Activated T-helper 1 cell treated with anti-CD3 and anti-CD28 coated beads, Interleukin-12 subunit alpha, Interleukin-12 subunit beta, Interleukin-2, Interleukin-4 antibody, amounts not matched to agents 30 ng/mL and 10 ng/mL and 1 ng/mL, durations not matched to agents 14 hours and 24 hours and 36 hours (primary cell): ENCODE results near the gene CEP112. TPM values are rescaled to one million over a fixed set of nuclear protein-coding genes. Genes with fewer than 3 reads are reported as not detected.
"Not testable (repeated sequence)": the region's sequence is repeated elsewhere in the genome, so short reads cannot be mapped to it uniquely, and the experiment has no call there.

Experiments used
- DNase-seq: peaks from one replicate; pipeline ENCODE4 v3.0.0; 2021; ENCODE audit warnings: low spot score
- H3K27ac Mint-ChIP-seq: one replicate; pipeline ENCODE4 v1.8.0; 2021; ENCODE audit warnings: mild to moderate bottlenecking, mixed read lengths
- H3K27me3 Mint-ChIP-seq: one replicate; pipeline ENCODE4 v1.8.0; 2022; ENCODE audit warnings: mild to moderate bottlenecking, moderate library complexity, mixed read lengths; ENCODE audit not compliant: insufficient read depth
- H3K36me3 Mint-ChIP-seq: one replicate; pipeline ENCODE4 v1.8.0; 2021; ENCODE audit warnings: low read depth, mixed read lengths
- H3K4me1 Mint-ChIP-seq: one replicate; pipeline ENCODE4 v1.8.0; 2021; ENCODE audit warnings: low read depth, mixed read lengths
- H3K4me3 Mint-ChIP-seq: one replicate; pipeline ENCODE4 v1.8.0; 2021; ENCODE audit warnings: mild to moderate bottlenecking, moderate library complexity, mixed read lengths
- H3K9me3 Mint-ChIP-seq: one replicate; pipeline ENCODE4 v1.8.0; 2021; ENCODE audit warnings: mixed read lengths
- intact Hi-C: fragments of 100-400 bp; cut with micrococcal nuclease; formaldehyde crosslinking; loops from one replicate; pipeline ENCODE4 v1.15.1; 2024
- total RNA-seq: library from RNA; stranded (reverse); gene quantifications from 2 replicates; pipeline ENCODE4 v1.2.3, GENCODE V29; 2022

CEP112 gene
- total RNA-seq, 1 donor from 2014 or later: 1.7 TPM

DNA sequence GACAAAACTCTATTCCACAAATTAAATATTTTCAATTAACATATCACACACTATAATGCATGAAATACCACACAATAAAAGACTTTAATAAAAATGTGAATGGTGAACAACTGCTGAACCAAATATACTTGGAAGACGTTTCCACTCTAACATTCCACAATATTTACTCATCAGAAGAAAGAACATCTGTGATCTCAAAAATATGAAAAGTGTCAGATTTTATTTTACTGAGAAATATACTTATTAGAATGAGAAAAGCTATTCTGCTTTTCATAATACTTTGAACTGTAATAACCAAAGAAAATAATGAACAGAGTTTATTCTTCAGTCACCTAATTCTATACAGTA, 448.7 kb downstream of the CEP112 start:
- intact Hi-C loops: no loop called here
- peaks cover 2% of the 10 kb centered on the region for H3K27me3 Mint-ChIP-seq
- no peaks in the 10 kb centered on the region for H3K4me1 Mint-ChIP-seq

DNA sequence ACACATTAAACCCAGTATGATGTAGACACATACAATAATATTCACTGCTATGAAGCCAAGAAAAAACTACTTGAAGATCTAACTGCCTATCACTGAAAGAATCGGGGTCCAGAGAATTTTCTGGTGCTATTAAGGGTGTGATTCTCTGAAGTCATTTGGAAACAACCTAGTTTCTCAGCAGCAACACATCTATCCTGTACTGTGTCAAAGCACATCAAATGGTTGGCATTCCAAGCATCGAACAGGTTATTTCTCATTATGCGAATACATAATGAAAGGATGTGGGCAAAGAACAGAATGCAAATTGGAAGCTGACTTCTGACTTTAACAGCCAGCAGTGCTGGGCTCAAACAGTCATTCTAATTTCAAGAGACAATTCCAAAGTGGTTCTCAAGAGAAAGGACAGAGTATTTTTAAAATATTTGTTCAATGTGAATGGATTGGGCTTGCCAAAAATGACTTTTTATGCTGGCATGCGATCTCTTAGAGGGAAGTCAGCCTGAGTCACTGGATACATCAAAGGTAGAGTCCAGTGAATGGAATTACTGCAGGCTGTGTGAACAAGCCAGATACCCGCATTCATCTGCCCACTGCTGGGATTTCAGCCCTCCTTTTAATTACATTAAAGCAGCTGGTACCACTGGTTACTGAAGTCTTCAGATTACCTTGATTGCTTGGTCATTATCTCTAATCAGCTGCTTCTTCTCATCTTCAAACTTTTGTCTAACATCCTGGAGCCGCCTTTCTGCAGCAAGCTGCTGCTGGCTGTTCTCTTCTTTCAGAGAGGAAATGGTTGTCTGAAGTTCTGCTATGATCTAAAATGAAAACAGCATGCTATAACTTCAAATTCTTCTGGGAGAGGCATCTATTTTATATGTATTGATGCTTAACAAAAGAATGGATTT, 449.3 kb downstream of the CEP112 start:
- no peak overlapping the region for H3K27ac Mint-ChIP-seq
- no peaks in the 10 kb centered on the region for H3K36me3 Mint-ChIP-seq
- no peaks in the 10 kb centered on the region for H3K27me3 Mint-ChIP-seq
- no peak for DNase-seq
- H3K4me3 Mint-ChIP-seq: no peak overlapping the region
- intact Hi-C loops: no loop called here
- H3K4me1 Mint-ChIP-seq: no peaks in the 10 kb centered on the region
- peaks cover 3% of the 10 kb centered on the region for H3K9me3 Mint-ChIP-seq

More for the DNA sequence above, 448.7 kb downstream of the CEP112 start:
- Mint-ChIP-seq H3K36me3 (no peaks in the 10 kb centered on the region), H3K9me3 (no peaks in the 10 kb centered on the region), H3K27ac (no peak overlapping the region), H3K4me3 (no peak overlapping the region)
- no peak for DNase-seq

DNA sequence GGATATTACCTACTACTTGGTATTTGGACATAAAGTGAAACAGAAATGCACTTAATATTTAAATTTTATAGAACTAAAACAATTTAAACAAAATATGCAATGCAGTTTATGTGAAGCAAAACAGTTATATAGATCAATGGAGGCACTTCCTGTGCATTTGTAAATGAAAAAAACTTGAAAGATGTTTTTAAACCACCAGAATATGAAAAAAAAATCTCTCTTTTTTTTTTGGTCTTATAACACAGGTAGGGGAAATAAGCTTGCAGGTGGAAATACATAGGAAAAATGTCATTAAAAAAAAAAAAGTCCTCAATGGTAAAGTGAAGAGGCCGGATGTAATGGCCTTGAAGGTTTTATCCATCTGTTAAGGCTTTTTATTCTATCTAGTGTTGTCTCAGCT, 450.2 kb downstream of the CEP112 start:
- no peaks in the 10 kb centered on the region for H3K36me3 Mint-ChIP-seq
- no peak overlapping the region for H3K27ac Mint-ChIP-seq
- H3K4me1 Mint-ChIP-seq: no peaks in the 10 kb centered on the region
- no peak for DNase-seq
- intact Hi-C loops: no loop called here
- H3K9me3 Mint-ChIP-seq: peaks cover 3% of the 10 kb centered on the region
- no peaks in the 10 kb centered on the region for H3K27me3 Mint-ChIP-seq
- no peak overlapping the region for H3K4me3 Mint-ChIP-seq

DNA sequence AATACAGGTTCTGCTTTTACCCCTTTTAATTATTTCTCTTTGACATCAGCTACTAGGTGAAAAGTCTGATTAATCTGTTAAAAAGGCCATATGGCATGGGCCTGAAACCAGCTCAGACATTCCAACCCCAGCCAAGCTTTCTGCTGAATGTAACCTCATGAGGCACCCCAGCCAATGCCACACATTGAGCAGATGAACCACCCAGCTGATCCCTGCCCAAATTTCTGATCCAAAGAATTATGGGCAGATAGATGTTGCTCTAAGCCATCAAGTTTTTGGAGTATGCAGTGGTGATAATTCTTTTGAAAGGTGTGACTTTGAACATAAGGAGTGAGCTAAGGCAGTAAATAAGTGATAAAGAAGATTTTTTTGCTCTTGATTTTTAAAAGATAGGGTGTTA, 452.9 kb downstream of the CEP112 start:
- intact Hi-C loops: no loop called here
- H3K36me3 Mint-ChIP-seq: no peaks in the 10 kb centered on the region
- no peaks in the 10 kb centered on the region for H3K4me1 Mint-ChIP-seq
- H3K27ac Mint-ChIP-seq: no peak overlapping the region
- no peak overlapping the region for H3K4me3 Mint-ChIP-seq
- H3K9me3 Mint-ChIP-seq: peaks cover 3% of the 10 kb centered on the region
- no peak for DNase-seq
- H3K27me3 Mint-ChIP-seq: no peaks in the 10 kb centered on the region

DNA sequence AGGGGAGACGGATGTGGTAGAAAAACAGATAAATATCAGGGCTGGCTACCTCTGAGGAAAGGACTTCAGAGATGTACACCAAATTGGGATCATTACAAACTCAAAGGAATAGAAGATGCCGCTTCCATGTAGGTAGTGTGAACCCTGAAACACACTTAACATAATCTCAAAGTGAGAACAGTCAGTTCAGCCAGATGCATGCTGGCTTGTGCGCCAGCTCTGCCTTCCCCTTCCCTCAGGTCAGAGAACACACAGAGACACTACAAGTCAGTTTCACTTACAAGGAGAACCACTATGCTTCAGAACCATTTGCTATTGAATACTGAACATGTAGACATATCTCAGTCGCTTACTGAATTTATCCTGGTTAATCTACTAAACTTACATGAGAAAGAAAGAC, 454.5 kb downstream of the CEP112 start:
- H3K36me3 Mint-ChIP-seq: no peaks in the 10 kb centered on the region
- DNase-seq: no peak
- H3K4me3 Mint-ChIP-seq: no peak overlapping the region
- intact Hi-C loops: no loop called here
- H3K27me3 Mint-ChIP-seq: no peaks in the 10 kb centered on the region
- no peak overlapping the region for H3K27ac Mint-ChIP-seq
- H3K9me3 Mint-ChIP-seq: peaks cover 3% of the 10 kb centered on the region
- peaks cover 6% of the 10 kb centered on the region for H3K4me1 Mint-ChIP-seq

DNA sequence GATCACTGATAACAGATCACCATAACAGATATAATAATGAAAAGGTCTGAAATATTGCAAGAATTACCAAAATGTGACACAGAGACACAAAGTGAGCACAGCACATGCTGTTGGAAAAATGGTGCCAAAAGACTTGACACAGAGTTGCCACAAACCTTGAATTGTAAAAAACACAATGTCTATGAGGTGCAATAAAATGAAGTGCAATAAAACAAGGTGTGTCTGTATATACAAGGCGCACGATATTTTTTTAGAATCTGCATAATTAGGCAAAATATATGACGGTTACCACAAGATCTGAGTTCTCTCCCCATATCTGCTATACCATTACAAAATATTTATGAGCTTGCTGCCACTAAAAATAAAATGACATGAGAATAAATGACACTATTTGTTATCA, 458.6 kb downstream of the CEP112 start:
- no peak overlapping the region for H3K4me3 Mint-ChIP-seq
- no peak for DNase-seq
- H3K27ac Mint-ChIP-seq: no peak overlapping the region
- H3K36me3 Mint-ChIP-seq: no peaks in the 10 kb centered on the region
- intact Hi-C loops: no loop called here
- no peaks in the 10 kb centered on the region for H3K27me3 Mint-ChIP-seq
- H3K4me1 Mint-ChIP-seq: peaks cover 7% of the 10 kb centered on the region
- H3K9me3 Mint-ChIP-seq: peaks cover 8% of the 10 kb centered on the region

DNA sequence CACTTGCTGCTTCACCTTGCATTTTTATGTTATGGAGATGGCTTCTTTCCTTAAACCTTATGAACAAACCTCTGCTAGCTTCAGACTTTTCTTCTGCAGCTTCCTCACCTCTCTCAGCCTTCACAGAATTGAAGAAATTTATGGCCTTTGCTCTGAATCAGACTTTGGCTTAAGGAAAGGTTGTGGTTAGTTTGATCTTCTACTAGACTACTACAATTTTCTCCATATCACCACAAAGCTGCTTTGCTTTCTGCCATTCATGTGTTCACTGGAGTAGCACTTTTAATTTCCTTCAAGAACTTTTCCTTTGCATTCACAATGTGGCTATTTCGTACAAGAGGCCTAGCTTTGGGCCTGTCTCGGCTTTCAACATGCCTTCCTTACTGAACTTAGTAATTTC, 459.3 kb downstream of the CEP112 start:
- DNase-seq, H3K4me1 Mint-ChIP-seq, H3K27me3 Mint-ChIP-seq, H3K4me3 Mint-ChIP-seq, intact Hi-C loops, H3K36me3 Mint-ChIP-seq, H3K9me3 Mint-ChIP-seq, H3K27ac Mint-ChIP-seq: not testable (repeated sequence)

DNA sequence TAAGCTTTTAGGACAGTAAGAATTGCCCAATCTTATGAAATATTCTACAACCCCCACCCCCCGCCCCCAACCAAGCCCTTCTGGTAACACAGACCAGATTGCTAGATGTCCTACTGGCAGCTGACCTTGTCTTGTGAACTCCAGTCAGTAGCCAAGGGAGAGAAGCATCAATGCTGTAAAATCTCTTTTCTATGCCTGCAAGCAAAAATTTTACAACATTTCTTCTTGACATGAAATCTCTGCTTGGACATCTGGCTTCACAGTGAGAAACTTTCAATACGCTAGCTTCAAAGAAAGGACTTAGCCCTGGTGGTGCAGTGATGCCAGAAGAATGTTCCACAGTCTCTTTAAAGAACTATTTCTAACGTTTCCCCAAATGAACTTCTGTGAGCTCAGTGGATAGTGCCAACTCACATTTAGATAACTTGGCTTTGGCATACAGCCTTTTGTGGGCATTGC, 461.2 kb downstream of the CEP112 start:
- no peak for DNase-seq
- no peaks in the 10 kb centered on the region for H3K36me3 Mint-ChIP-seq
- peaks cover 4% of the 10 kb centered on the region for H3K9me3 Mint-ChIP-seq
- intact Hi-C loops: no loop called here
- peaks cover 7% of the 10 kb centered on the region for H3K4me1 Mint-ChIP-seq
- no peak overlapping the region for H3K4me3 Mint-ChIP-seq
- H3K27me3 Mint-ChIP-seq: peaks cover 2% of the 10 kb centered on the region
- H3K27ac Mint-ChIP-seq: no peak overlapping the region

DNA sequence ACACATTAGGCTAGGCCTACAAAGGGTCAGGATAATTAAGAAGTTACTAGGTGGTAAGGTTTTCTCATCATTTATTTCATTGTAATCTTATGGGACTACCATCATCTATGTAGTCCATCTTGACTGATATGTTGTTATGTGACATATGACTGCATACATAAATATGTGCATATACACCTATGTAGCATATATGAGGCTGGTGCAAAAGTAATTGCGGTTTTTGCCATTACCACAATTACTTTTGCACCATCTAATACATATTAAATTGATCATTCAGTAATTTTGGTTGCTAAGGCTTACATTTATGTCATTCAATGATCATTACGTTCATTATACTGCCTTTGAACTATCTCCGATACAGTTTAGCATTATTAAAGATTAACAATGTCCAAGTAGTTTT, 462.7 kb downstream of the CEP112 start:
- intact Hi-C loops: no loop called here
- Mint-ChIP-seq H3K36me3 (no peaks in the 10 kb centered on the region), H3K27ac (no peak overlapping the region), H3K4me1 (peaks cover 7% of the 10 kb centered on the region), H3K9me3 (peaks cover 4% of the 10 kb centered on the region), H3K27me3 (peaks cover 2% of the 10 kb centered on the region), H3K4me3 (no peak overlapping the region)
- DNase-seq: no peak

DNA sequence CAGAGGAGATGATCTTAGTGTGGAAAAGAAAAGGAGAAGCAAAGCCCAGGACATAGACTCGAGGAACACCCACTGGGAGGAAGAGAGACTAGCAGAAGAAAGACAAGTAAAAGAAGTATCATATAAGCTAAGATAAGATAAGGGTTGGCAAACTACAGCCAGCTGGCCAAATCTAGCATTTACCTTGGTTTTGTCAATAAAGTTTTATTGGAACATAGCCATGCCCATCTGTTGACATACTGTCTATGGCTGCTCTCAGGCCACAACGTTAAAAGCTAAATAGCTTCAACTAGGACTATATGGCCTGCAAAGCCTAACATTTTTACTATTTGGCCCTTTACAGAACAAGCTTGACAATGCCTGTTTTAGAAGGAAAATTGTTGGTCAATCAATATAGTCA, 464.1 kb downstream of the CEP112 start:
- H3K27ac Mint-ChIP-seq: no peak overlapping the region
- H3K9me3 Mint-ChIP-seq: peaks cover 4% of the 10 kb centered on the region
- peaks cover 4% of the 10 kb centered on the region for H3K4me1 Mint-ChIP-seq
- no peak overlapping the region for H3K4me3 Mint-ChIP-seq
- H3K36me3 Mint-ChIP-seq: no peaks in the 10 kb centered on the region
- H3K27me3 Mint-ChIP-seq: peaks cover 2% of the 10 kb centered on the region
- intact Hi-C loops: no loop called here
- no peak for DNase-seq

DNA sequence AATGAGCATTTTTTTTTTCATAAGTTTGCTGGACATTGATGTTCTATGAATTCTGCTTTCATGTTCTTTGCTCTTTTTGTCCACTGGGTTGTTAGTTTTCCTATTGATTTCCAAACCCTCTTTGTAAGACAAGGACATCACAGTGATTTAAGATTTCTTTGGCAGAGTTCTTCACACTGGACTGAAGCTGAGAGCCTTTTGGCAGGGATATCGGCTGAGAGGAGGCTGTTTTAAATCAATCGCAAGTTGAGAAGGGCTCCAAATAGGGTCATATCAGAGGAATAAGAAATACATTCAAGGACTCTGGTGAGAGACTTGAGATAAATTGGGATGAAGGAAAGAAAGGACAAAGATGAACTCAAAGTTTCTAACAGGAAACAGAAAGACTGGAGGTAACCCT, 464.7 kb downstream of the CEP112 start:
- DNase-seq: no peak
- intact Hi-C loops: no loop called here
- Mint-ChIP-seq H3K27ac (no peak overlapping the region), H3K4me1 (no peaks in the 10 kb centered on the region), H3K36me3 (no peaks in the 10 kb centered on the region), H3K9me3 (peaks cover 4% of the 10 kb centered on the region), H3K4me3 (no peak overlapping the region), H3K27me3 (peaks cover 5% of the 10 kb centered on the region)

DNA sequence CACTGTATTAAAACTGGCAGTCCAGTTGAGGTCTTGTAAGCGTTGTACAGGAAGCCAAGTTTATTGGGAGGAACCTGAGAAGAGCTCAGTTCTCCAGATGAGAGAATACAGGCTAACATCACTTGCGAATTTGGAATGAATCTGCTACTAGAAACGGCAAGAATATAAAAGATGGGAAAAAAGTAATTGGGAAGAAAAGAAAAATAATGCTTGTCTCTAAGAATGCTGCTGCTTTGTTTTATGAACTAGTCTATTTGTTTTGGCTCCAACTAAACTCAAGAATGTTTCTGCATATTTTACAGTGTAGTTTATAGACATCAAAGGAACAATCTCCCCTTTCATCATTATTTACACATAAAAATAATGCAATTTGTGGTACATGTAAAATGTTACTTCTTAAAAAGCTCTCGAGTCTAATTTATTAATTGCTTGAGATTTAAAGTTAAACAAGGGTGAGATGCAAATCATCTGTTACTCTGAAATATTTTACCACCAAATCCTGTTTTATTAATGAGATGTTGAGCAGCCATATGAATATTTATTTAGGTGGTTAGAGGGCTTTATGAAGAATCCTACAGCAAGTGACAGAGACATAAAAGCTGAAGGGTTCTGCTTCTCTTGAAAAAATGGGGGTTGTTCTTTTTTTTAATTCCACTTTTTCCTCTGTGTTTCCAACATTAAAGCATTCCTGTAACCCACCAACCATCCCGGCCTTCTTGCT, 468.3 kb downstream of the CEP112 start:
- intact Hi-C loops: no loop called here
- Mint-ChIP-seq H3K4me1 (no peaks in the 10 kb centered on the region), H3K9me3 (no peaks in the 10 kb centered on the region), H3K27me3 (peaks cover 5% of the 10 kb centered on the region), H3K36me3 (no peaks in the 10 kb centered on the region), H3K4me3 (no peak overlapping the region), H3K27ac (no peak overlapping the region)
- no peak for DNase-seq

DNA sequence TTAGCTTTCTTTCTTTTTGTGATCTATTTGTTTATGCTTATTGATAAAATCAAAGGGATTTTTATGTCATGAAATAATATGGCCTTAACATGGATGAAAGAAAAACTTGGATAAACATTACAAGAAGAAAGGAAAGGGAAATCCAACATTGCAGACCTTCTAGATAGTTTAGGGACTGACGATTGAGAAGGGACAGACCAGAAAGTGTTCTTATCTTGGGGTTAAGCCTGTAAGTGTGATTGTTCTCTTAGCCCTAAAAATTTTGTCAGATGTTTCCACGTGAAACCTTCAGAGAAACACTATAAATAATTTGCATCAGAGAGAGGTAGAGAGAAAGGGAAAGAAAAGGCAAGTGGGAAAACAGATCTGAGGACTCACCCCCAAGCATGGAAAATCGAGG, 473.3 kb downstream of the CEP112 start:
- H3K9me3 Mint-ChIP-seq: no peaks in the 10 kb centered on the region
- intact Hi-C loops: no loop called here
- no peak overlapping the region for H3K4me3 Mint-ChIP-seq
- no peaks in the 10 kb centered on the region for H3K4me1 Mint-ChIP-seq
- H3K36me3 Mint-ChIP-seq: no peaks in the 10 kb centered on the region
- no peak for DNase-seq
- no peak overlapping the region for H3K27ac Mint-ChIP-seq
- peaks cover 3% of the 10 kb centered on the region for H3K27me3 Mint-ChIP-seq
